GM12873 (cell line): ENCODE results near the gene RTL9.

Experiments
- TF ChIP-seq, protein P1 (sequence below): IDR thresholded peaks from 2 replicates; pipeline ENCODE4 v1.5.1; 2012; ENCODE audit warnings: low read depth, mild to moderate bottlenecking, moderate library complexity, low read length, control low read depth; ENCODE audit not compliant: insufficient read depth; ENCODE audit errors: missing control alignments

Gene RTL9

DNA sequence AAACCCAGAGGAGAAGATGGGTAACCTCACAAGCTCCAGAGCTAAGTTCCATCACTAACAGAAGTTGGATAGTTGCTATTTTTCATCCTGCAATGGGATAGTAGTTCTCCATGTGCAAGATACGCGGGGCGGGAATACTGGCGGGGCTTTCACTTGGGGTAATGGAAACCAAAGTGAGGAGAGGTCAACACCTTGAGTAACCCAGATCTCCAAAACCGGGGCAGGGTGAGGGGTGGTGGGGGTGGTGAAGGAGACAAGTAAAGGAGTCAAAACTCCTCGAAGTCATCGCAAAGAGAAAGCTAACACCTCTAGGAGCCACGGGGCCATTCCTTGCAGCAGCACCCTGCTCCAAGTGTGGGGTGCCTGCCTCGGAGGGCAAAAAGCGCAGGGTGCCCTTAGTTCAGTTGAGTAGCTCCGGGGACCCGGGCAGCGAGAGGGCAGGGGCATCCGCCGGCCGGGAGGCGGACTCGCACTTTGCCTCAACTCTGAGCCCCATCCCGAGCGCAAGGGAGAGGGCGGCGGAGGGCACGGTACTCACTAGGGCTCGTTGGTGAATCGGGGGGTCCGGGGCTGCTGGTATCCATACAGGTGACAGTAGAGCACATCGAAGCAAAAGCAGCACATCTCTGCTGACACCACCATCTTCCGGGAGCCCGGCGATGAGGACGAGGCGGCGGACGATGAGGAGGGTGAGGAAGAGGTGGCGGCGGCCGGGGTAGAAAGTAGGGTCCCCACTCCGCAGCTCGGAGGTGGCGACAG, 41.4 kb upstream of the RTL9 start:
- TF ChIP-seq, protein P1, sequence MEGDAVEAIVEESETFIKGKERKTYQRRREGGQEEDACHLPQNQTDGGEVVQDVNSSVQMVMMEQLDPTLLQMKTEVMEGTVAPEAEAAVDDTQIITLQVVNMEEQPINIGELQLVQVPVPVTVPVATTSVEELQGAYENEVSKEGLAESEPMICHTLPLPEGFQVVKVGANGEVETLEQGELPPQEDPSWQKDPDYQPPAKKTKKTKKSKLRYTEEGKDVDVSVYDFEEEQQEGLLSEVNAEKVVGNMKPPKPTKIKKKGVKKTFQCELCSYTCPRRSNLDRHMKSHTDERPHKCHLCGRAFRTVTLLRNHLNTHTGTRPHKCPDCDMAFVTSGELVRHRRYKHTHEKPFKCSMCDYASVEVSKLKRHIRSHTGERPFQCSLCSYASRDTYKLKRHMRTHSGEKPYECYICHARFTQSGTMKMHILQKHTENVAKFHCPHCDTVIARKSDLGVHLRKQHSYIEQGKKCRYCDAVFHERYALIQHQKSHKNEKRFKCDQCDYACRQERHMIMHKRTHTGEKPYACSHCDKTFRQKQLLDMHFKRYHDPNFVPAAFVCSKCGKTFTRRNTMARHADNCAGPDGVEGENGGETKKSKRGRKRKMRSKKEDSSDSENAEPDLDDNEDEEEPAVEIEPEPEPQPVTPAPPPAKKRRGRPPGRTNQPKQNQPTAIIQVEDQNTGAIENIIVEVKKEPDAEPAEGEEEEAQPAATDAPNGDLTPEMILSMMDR: no peak

DNA sequence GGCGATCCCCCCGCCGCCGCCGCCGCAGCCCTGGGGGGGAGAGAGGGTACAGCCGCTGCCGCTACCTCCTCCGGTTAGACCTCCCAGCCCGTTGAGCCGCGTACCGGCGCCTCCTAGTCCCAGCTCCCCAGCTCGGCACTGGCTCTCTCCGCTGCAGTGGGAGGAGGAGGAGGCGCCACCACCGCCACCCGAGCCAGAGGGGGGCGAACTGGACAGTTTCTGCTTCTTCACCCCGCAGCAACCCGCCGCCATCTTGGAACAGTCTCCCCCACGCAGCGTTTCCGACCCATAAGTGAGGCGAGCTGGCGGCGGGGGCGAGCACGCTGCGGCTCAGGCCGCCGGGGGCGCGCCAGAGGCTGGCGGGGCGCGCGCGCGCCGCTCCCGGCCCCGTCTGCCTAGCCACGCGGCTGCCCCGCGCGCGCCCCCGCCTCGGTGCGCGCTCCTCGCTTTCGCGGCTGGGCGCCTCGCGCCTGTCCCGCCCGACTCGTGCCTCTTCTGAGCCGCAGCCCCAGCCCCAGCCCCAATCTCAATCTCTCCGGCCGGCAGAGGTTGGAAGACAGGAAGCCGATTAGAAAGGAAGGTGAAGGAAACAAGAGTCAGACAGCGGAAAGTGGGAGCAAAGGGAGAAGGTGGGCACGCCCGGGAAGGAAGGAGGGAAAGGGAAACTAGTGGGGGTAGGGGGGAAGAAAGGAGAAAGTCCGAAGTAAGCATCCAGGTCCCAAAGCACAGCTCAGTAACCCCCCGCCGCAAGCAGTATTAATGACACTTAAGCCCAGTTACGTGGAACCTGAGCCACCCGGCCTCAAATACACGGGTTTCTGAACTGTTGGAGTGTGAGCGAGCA, 40.6 kb upstream of the RTL9 start, which contains the start of gene AMMECR1:
AMMECR1 (minus strand) TSS at position 266 of the 844 bp plus-strand sequence; CDS start at position 252, 14 bp downstream.
- TF ChIP-seq, protein P1: no peak

DNA sequence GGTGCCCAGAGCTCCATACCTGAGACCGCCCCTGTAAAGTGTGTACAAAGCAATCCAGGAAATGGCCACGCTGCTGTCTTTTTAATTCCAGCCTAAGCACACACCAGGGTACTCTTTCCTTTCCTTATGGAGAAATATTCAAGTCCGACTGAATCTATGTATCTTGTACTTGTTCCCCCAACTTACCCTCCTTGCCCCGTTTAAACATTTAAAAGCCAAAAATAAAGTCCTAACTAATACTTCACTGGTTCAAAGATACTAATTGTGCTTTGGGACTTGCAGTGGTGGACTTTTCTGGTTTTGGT, 40.0 kb upstream of the RTL9 start:
- TF ChIP-seq, protein P1: no peak

DNA sequence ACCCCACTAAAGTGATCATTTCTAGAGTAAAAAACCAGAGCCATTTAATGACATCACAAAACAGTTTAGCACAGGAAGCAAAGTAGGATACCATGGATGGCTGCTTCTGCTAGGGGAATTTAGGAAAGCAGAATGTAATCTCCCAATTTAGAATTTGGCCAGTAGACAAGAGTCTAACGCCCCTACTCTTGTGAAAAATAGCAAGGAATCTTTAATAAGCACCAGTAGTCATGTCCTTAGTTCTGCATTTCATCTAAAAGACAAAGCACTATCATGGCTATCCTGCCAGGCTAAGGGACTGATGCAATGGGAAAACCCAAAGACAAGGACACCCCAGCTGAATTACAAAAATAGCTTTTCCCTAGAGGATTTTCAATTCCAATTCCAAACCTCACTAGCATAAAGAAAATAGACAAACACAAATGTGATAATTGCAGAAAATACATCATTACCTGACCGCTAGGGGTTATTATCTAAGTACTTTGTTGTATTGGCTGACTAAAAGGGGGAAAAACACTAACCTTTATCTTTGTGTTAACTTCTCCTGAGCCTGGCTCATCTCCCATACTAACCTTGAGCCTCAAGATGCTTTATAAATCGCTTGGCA, 38.2 kb upstream of the RTL9 start:
- TF ChIP-seq, protein P1: no peak

DNA sequence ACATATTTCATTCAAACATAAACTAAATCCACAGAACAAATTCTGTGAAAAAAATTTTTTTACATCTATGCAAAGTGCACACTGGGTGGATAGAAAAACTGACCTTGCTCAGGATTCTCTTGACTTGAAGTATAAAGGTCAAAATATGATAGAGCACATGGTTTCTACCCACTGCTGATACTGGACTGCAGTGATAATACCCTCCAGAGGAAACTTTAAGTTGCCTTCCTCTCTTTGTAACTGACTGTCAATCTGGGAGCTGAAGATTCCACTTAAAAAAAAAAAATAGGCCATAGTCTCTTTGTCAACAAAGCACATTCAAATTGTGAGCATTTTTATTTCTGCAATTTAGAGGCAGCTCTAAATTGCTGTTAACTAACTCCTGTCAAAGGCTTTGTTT, 37.6 kb upstream of the RTL9 start:
- TF ChIP-seq, protein P1: no peak

DNA sequence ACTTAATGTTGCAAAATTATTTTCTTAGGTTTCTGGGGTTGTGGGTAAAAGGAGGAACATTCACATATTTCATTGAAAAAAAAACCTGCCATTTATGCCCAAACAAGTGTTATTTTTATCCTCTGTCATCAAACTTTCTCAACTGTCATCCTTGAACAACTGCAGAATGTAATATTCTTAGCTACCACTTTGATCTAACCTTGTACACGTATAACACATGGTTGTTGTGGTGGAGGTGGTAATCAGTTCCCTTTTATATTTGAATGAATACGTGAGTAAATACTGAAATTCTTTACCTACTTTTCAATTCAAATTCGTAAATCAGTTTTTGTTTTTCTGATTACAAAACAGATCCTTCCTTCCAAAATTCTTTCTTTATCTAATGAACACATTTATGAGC, 37.0 kb upstream of the RTL9 start:
- TF ChIP-seq, protein P1: no peak

DNA sequence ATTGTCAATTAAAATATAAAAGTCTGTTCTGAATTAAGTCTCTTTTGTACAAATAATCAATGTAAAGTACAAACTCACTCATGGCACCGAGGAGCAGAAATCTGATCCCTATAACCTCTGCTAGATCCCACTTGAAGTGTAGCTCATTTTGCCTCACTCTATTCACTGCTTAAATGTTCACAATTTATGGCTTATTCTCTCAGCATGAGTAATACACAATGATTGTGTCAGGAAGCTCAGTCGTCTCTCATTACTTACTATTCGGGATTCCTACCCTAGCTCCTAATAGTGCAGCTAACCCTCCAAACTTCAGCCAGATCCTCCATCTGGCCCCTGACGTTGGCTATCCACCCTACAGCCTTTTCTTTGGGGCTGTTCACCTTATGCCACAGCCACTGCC, 36.0 kb upstream of the RTL9 start:
- TF ChIP-seq, protein P1: no peak
